Measurements from ENCODE around the gene ITFG1.

- TF ChIP-seq CTCF (conservative IDR thresholded peaks at IDR 0.05; ENCODE audit: low read length) (no peak), EZH2phosphoT487 (IDR thresholded peaks at IDR 0.05; ENCODE audit: borderline replicate concordance) (no peak)
Measured at GRCh38 chr16:47358816-47359215, 102.0 kb downstream of the ITFG1 start.

All from Loucy (cell line).